COLO829 (cell line): ENCODE results near the gene IGFBP6.
A peak's percentile ranks its signal among the peaks of the same experiment; 100 is the strongest.
"Not testable (repeated sequence)": the region's sequence is repeated elsewhere in the genome, so short reads cannot be mapped to it uniquely, and the experiment has no call there.

Experiments
- DNase-seq: peaks from one replicate; pipeline ENCODE4 v3.0.0; 2012; ENCODE audit warnings: low spot score

The IGFBP6 gene

GRCh38 chr12:53070877-53071492 lies 26.5 kb upstream of the IGFBP6 start:
- no peak for DNase-seq

- no peak for DNase-seq
These were observed 25.6 kb upstream of the IGFBP6 start for GRCh38 chr12:53071591-53072551.

- DNase-seq: no peak
These were observed 23.6 kb upstream of the IGFBP6 start for GRCh38 chr12:53073881-53074280.

GRCh38 chr12:53074283-53074998 lies 23.0 kb upstream of the IGFBP6 start:
- DNase-seq: no peak

- DNase-seq: no peak
These were observed 22.5 kb upstream of the IGFBP6 start for GRCh38 chr12:53074999-53075370.

- no peak for DNase-seq
These were observed 21.0 kb upstream of the IGFBP6 start for GRCh38 chr12:53076461-53076860.

GRCh38 chr12:53077030-53077429 lies 20.4 kb upstream of the IGFBP6 start:
- DNase-seq: no peak

GRCh38 chr12:53078425-53079225 lies 18.8 kb upstream of the IGFBP6 start:
- DNase-seq: no peak

GRCh38 chr12:53079226-53080117 lies 18.0 kb upstream of the IGFBP6 start, which contains the start of gene SPRYD3:
Gene SPRYD3, minus strand, starts transcription at chr12:53079390. Its CDS starts 57 bp downstream, at chr12:53079333.
- peak; percentile 99 for DNase-seq

GRCh38 chr12:53082637-53083175 lies 14.8 kb upstream of the IGFBP6 start:
- DNase-seq: no peak

GRCh38 chr12:53086361-53086760 lies 11.1 kb upstream of the IGFBP6 start:
- no peak for DNase-seq

- no peak for DNase-seq
These were observed 7.4 kb upstream of the IGFBP6 start for GRCh38 chr12:53090105-53090504.

- no peak for DNase-seq
These were observed 6.9 kb upstream of the IGFBP6 start for GRCh38 chr12:53090554-53090953.

- DNase-seq: no peak
These were observed 5.7 kb upstream of the IGFBP6 start for GRCh38 chr12:53091756-53092155.

GRCh38 chr12:53093777-53094393 lies 3.6 kb upstream of the IGFBP6 start:
- no peak for DNase-seq

GRCh38 chr12:53094394-53094787 lies 3.1 kb upstream of the IGFBP6 start:
- DNase-seq: no peak

- DNase-seq: not testable (repeated sequence)
These were observed 2.5 kb upstream of the IGFBP6 start for GRCh38 chr12:53094796-53095595.

GRCh38 chr12:53095596-53095895 lies 1.9 kb upstream of the IGFBP6 start:
- not testable (repeated sequence) for DNase-seq

- no peak for DNase-seq
These were observed 1.3 kb upstream of the IGFBP6 start for GRCh38 chr12:53096089-53096741.
